GM12892 (cell line): ENCODE results near the gene NGFR.

Experiments used
- POLR2A ChIP-seq: IDR thresholded peaks from 2 replicates; pipeline ENCODE4 v1.6.1; 2011; ENCODE audit warnings: low read depth, low read length, control low read depth
- POLR2AphosphoS5 ChIP-seq: IDR thresholded peaks from 2 replicates; pipeline ENCODE4 v1.6.1; 2011; ENCODE audit warnings: low read depth, low read length, control low read depth

DNA sequence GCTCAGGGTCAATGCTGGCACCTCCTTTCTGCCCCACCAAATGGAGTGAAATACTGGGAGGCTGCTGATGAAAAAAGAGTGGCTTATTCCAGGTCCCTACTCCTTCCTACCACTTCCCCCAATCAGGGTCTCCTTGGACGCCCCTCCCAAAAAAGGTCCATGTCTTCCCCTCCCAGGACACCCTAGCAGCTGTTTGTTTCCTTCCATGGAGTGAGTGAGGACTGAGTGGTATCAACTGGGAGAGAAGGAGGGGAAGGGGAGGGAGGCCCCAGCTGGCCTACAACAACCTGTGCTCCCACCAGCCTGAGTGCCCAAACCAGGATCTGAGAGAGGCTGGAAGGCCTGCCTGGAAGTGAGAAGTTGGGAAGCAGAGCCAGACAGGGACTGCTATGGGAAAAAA, 28.7 kb upstream of the NGFR start:
- no peak for TF ChIP-seq POLR2AphosphoS5
- TF ChIP-seq POLR2A, result no peak
